NCI-H524 treated with DMSO at 0.1 percent for 48 hours (cell line): ENCODE data around the gene LYST.
A peak's percentile ranks its signal among the peaks of the same experiment; 100 is the strongest.

Experiments
- DNase-seq: peaks from one replicate; lab custom pipeline; 2025; lab: John Stamatoyannopoulos, UW

The LYST gene

GRCh38 chr1:235720544-235720943 is 146.2 kb downstream of the LYST start:
- no peak for DNase-seq

DNA sequence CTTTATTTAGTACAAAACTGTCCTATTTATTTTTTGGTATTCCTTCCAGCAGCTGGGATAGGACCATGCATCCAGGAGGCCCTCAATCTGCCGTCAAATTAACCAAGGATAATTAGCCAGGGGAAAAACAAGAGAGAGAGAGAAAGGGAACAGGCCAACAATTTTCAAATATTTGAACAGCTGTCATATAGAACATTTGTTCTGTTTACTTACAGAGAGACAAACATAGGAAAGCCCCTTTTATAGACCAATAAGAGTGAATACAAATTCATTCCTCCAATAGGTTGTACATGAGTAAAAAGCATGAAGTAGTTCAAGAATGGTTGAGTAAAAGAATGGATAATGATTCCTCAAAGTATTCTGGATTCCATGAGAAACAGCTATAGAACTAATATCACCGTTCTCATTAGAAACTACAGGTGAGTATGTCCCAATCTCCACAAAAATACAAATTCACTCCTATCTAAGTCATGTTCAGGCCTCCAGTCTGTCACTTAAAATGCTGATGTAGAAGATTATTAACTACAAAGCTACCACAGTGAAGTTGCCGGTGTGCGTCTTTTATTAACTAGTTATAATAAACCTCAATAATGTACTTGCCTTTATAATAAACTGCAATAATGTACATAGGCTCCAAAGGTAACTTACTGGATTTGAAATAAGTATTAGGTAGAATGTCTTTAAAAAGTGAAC is 152.4 kb downstream of the LYST start:
- DNase-seq, result no peak

DNA sequence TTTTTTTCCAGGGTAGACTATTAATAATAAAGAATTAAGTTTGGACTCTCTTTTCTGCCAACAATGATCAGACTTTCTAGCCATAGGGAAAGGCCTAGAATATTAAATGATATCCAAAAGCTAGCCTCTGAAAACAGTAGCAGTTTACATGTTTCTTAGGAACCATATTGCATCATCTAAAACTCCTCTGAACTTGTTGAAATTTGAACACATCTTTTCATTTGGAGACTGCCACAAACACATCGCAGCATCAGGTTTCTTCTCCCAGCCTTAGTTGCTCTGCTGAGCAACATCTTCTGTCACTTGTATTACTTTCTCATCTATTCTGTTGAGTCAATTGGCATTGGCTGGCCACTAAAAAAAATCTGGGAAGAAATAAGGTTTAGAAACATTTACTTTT is 153.9 kb downstream of the LYST start:
- DNase-seq, result no peak

DNA sequence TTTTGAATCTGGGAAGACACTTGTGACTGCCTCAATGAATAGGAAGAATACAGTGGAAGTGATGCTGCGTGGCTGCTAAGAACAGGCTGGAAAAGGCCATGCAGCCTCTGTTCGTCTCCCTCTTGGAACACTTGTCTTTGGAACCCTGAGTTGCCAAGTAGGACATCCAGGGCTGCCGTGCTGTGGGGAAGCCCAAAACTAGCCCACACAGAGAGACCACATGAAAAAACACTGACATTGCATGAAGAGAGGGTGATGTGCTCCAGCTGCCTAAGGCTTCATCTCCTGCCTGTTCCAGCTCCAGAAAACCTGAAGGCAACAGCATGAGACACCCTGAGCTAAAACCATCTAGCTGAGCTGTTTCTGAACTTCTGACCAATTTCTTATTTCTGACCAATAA is 156.0 kb downstream of the LYST start:
- DNase-seq, result no peak

- DNase-seq, result no peak
These were observed 157.7 kb downstream of the LYST start for GRCh38 chr1:235709018-235709417.

GRCh38 chr1:235708390-235708962 is 158.2 kb downstream of the LYST start:
- no peak for DNase-seq

DNA sequence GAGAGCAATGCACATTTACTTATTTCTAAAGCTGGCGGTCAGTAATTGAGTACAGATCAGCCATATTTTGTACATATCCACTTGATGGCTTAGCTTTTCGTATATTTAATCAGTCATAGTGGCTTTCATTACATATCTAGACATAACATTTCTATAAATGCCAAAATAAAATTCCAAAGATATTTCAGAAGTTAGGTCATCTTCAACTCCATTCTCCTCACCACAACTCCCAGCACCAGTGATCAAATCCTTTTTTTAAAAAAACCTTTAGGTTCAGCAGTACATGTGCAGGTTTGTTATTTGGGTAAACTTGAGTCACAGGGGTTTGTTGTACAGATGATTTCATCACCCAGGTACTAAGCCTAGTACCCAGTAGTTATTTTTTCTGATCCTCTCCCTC is 163.2 kb downstream of the LYST start:
- no peak for DNase-seq

GRCh38 chr1:235702412-235702811 is 164.3 kb downstream of the LYST start:
- DNase-seq, result no peak

GRCh38 chr1:235697508-235697907 is 169.2 kb downstream of the LYST start:
- DNase-seq, result no peak

DNA sequence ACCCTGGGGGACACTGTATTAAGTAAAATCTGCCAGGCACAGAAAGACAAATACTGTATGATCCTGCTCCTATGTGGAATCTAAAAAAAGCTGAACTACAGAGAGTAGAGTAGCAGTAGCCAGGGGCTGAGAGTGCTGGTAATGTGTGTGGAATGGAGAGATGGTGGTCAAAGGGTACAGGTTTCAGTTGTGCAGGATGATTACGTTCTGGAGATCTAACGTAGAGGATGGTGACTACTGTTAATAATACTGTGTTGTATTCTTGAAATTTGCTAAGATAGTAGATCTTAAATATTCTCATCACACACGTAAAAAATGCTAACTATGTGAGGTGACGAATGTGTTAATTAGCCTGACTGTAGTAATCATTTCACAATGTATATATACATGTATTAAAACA is 177.3 kb downstream of the LYST start:
- no peak for DNase-seq

DNA sequence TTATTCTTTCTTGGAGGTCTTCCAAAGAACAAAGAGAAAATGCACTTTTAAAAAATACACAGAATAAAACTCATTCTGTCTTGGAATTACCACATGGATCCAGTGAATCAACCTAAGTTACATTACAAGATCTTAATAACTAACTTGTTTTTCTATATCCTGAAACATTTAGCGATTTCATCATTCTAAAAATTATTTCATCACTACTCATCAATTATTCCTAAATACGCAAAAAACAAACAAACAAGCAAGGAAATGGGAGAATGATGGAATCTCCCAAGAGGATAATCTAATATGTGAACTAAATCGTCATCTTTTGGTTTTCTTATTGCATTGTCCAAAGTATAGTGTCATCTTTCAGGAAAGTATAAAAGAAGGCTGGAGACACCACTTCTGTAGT is 178.6 kb downstream of the LYST start:
- DNase-seq, result no peak

- DNase-seq, result no peak
These were observed 183.1 kb downstream of the LYST start for GRCh38 chr1:235683653-235684052.

GRCh38 chr1:235682216-235682615 is 184.5 kb downstream of the LYST start:
- no peak for DNase-seq

- no peak for DNase-seq
These were observed 187.1 kb downstream of the LYST start for GRCh38 chr1:235679644-235680043.

GRCh38 chr1:235679005-235679404 is 187.7 kb downstream of the LYST start:
- no peak for DNase-seq

- DNase-seq, result no peak
These were observed 191.4 kb downstream of the LYST start for GRCh38 chr1:235675152-235675890.

DNA sequence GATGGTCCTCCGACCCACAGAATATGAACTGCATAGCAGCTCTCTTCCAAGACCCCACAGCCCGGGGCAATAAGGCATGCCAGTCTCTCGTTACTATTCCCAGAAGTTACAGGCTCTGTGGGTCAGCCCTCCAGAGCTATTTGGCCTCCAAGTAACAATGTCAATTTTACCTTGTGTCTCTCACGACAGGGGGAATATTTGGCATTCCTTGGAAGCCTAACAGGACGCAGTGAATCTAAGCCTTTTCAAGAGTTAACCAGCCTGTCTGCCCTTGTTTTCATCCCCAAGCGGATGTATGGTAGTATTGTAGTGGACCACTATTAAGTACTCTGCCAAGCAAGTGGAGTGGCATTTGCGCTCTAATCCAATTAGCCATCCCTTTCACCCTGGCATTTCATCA is 192.7 kb downstream of the LYST start:
- peak; percentile 72 for DNase-seq

- DNase-seq, result no peak
These were observed 194.7 kb downstream of the LYST start for GRCh38 chr1:235671992-235672391.

GRCh38 chr1:235670157-235670776 is 196.4 kb downstream of the LYST start:
- no peak for DNase-seq

GRCh38 chr1:235669277-235669676 is 197.4 kb downstream of the LYST start:
- no peak for DNase-seq

- DNase-seq, result no peak
These were observed 203.1 kb downstream of the LYST start for GRCh38 chr1:235663628-235664027.

- no peak for DNase-seq
These were observed 205.1 kb downstream of the LYST start for GRCh38 chr1:235661568-235661967.

DNA sequence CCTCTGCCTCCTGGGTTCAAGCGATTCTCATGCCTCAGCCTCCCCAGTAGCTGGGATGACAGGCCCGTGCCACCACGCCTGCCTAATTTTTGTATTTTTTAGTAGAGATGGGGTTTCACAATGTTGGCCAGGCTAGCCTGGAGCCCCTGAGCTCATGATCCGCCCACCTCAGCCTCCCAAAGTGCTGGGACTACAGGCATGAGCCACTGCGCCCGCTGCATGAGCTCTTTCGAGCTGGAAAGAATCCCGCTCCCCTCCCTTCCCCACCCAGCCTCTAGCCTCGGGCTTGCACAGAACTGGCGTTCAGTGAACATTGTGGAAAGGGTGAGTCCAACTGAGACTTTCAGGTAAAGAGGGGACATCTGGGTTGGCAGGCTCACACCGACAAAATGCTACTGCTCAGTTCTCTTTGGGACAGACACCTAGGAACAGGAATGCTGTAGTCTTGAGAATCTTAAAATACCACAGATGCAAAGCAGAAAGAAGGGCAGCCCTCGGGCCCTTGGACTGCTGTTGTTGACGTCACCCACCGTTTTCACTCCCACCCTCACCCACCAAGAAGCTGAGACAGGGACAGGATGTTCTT is 207.4 kb downstream of the LYST start:
- no peak for DNase-seq
